Trophoblast cell (in vitro differentiated cells and primary cell): Measurements from ENCODE around the gene ANKRD55.

Experiments
- DNase-seq, 2 donors: peaks; one replicate each; pipeline ENCODE4 v3.0.0-alpha.2; 2016
- H2AFZ ChIP-seq: 2 replicates; pipeline ENCODE4 v1.6.1; 2013; ENCODE audit warnings: low read length, moderate library complexity, mild to moderate bottlenecking; ENCODE audit not compliant: insufficient read depth, poor library complexity
- H2AK5ac ChIP-seq: 2 replicates; pipeline ENCODE4 v1.6.1; 2013; ENCODE audit warnings: mild to moderate bottlenecking, low read length
- H2BK120ac ChIP-seq: 2 replicates; pipeline ENCODE4 v1.6.1; 2013; ENCODE audit warnings: low read length, mild to moderate bottlenecking, moderate library complexity; ENCODE audit not compliant: insufficient read depth, poor library complexity
- H2BK12ac ChIP-seq: 2 replicates; pipeline ENCODE4 v1.6.1; 2013; ENCODE audit warnings: mild to moderate bottlenecking, low read length, moderate library complexity
- H2BK5ac ChIP-seq: 2 replicates; pipeline ENCODE4 v1.6.1; 2013; ENCODE audit warnings: low read length, low read depth, moderate library complexity, mild to moderate bottlenecking; ENCODE audit not compliant: poor library complexity
- H3K14ac ChIP-seq: 2 replicates; pipeline ENCODE4 v1.6.1; 2013; ENCODE audit warnings: mild to moderate bottlenecking, low read length
- H3K18ac ChIP-seq: 2 replicates; pipeline ENCODE4 v1.6.1; 2013; ENCODE audit warnings: mild to moderate bottlenecking, low read length
- H3K23ac ChIP-seq: 2 replicates; pipeline ENCODE4 v1.6.1; 2013; ENCODE audit warnings: low read length
- H3K27ac ChIP-seq: 2 replicates; pipeline ENCODE4 v1.5.1; 2013; ENCODE audit warnings: low read depth, mild to moderate bottlenecking, inconsistent platforms, low read length, moderate library complexity
- H3K27me3 ChIP-seq: 2 replicates; pipeline ENCODE4 v1.6.1; 2013; ENCODE audit warnings: inconsistent platforms, mild to moderate bottlenecking, low read length, moderate library complexity; ENCODE audit not compliant: insufficient read depth
- H3K36me3 ChIP-seq, 2 experiments: 1 replicate in 1 of 2; 2 replicates in 1 of 2; pipeline ENCODE4 v1.6.1; 2013; ENCODE audit warnings: low read length in 2 of 2, mild to moderate bottlenecking in 2 of 2, moderate library complexity in 1 of 2; ENCODE audit not compliant: insufficient read depth in 2 of 2, control insufficient read depth in 1 of 2
- H3K4ac ChIP-seq: 2 replicates; pipeline ENCODE4 v1.6.1; 2013; ENCODE audit warnings: low read depth, mild to moderate bottlenecking, low read length, moderate library complexity
- H3K4me1 ChIP-seq, 2 experiments: 1 replicate in 1 of 2; 2 replicates in 1 of 2; pipeline ENCODE4 v1.6.1; 2013; ENCODE audit warnings: low read length in 2 of 2, mild to moderate bottlenecking in 2 of 2, moderate library complexity in 1 of 2; ENCODE audit not compliant: insufficient read depth in 2 of 2, control insufficient read depth in 1 of 2
- H3K4me2 ChIP-seq: 2 replicates; pipeline ENCODE4 v1.6.1; 2013; ENCODE audit warnings: inconsistent platforms, mild to moderate bottlenecking, low read length, moderate library complexity
- H3K4me3 ChIP-seq: 2 replicates; pipeline ENCODE4 v1.5.1; 2013; ENCODE audit warnings: mild to moderate bottlenecking, low read depth, low read length, inconsistent platforms
- H3K79me1 ChIP-seq: one replicate; pipeline ENCODE4 v1.6.1; 2013; ENCODE audit warnings: low read length
- H3K79me2 ChIP-seq: 2 replicates; pipeline ENCODE4 v1.6.1; 2013; ENCODE audit warnings: low read length, mild to moderate bottlenecking; ENCODE audit not compliant: control insufficient read depth, insufficient read depth, poor library complexity
- H3K9ac ChIP-seq: 2 replicates; pipeline ENCODE4 v1.6.1; 2013; ENCODE audit warnings: mild to moderate bottlenecking, low read length
- H3K9me3 ChIP-seq: 2 replicates; pipeline ENCODE4 v1.6.1; 2013; ENCODE audit warnings: low read depth, mild to moderate bottlenecking, control low read depth, inconsistent platforms, low read length; ENCODE audit not compliant: insufficient read depth
- H4K12ac ChIP-seq: 2 replicates; pipeline ENCODE4 v1.6.1; 2013; ENCODE audit warnings: low read depth, mild to moderate bottlenecking, low read length, moderate library complexity
- H4K8ac ChIP-seq: 2 replicates; pipeline ENCODE4 v1.6.1; 2013; ENCODE audit warnings: low read depth, mild to moderate bottlenecking, low read length, moderate library complexity
- H4K91ac ChIP-seq: one replicate; pipeline ENCODE4 v1.6.1; 2013; ENCODE audit warnings: low read depth, mild to moderate bottlenecking, low read length, moderate library complexity
- WGBS: extraction: QIAGEN DNeasy Blood & Tissue Kit; methylation state at CpG from one replicate; pipeline ENCODE4 v1.1.7; 2013; ENCODE audit warnings: missing lambda C conversion rate; ENCODE audit not compliant: insufficient read length, insufficient coverage; ENCODE audit errors: extremely low coverage; 5-methylcytosine and 5-hydroxymethylcytosine counted together

The ANKRD55 gene

GRCh38 chr5:56161927-56162326, 71.2 kb downstream of the ANKRD55 start:
- no peak overlapping the region for H4K8ac ChIP-seq

GRCh38 chr5:56161439-56161823, 71.7 kb downstream of the ANKRD55 start:
- H4K91ac ChIP-seq: no peak overlapping the region
- WGBS: no CpG with 5 or more reads among the region's 3 CpGs

More at GRCh38 chr5:56161927-56162326, 71.2 kb downstream of the ANKRD55 start:
- H3K4me3 ChIP-seq: no peak overlapping the region
- no peak overlapping the region for H3K4me2 ChIP-seq
- H3K79me2 ChIP-seq: no peaks in the 10 kb centered on the region
- no peak overlapping the region for H3K27ac ChIP-seq
- H3K23ac ChIP-seq: no peak overlapping the region
- H4K12ac ChIP-seq: no peak overlapping the region
- no peak overlapping the region for H2BK5ac ChIP-seq
- no peaks in the 10 kb centered on the region for H3K36me3 ChIP-seq
- H3K4me1 ChIP-seq: peaks cover 6 to 11% of the 10 kb centered on the region in 2 experiments
- no peak overlapping the region for H3K14ac ChIP-seq
- no peak overlapping the region for H3K9ac ChIP-seq
- DNase-seq: no peak
- no CpG with 5 or more reads among the region's 1 CpG for WGBS
- H3K18ac ChIP-seq: no peak overlapping the region
- H2BK12ac ChIP-seq: peak overlapping the region; percentile 39
- H3K27me3 ChIP-seq: no peaks in the 10 kb centered on the region
- peak overlapping the region; percentile 7 for H4K91ac ChIP-seq
- H3K9me3 ChIP-seq: no peaks in the 10 kb centered on the region
- no peak overlapping the region for H3K4ac ChIP-seq
- H2AK5ac ChIP-seq: no peak overlapping the region
- no peaks in the 10 kb centered on the region for H3K79me1 ChIP-seq
- H2AFZ ChIP-seq: no peak overlapping the region
- peak overlapping the region; percentile 24 for H2BK120ac ChIP-seq

GRCh38 chr5:56160723-56161438, 72.2 kb downstream of the ANKRD55 start:
- no peak overlapping the region for H4K8ac ChIP-seq
- no peak overlapping the region for H3K18ac ChIP-seq
- no peak overlapping the region for H3K27ac ChIP-seq
- H3K36me3 ChIP-seq: no peaks in the 10 kb centered on the region
- no peak overlapping the region for H3K4ac ChIP-seq
- no peak overlapping the region for H2AFZ ChIP-seq
- no peak overlapping the region for H3K4me3 ChIP-seq
- H3K9me3 ChIP-seq: no peaks in the 10 kb centered on the region
- H3K27me3 ChIP-seq: no peaks in the 10 kb centered on the region
- no peak for DNase-seq
- no peaks in the 10 kb centered on the region for H3K79me2 ChIP-seq
- no peak overlapping the region for H3K9ac ChIP-seq
- H3K79me1 ChIP-seq: peaks cover 2% of the 10 kb centered on the region
- H4K91ac ChIP-seq: no peak overlapping the region
- H2BK12ac ChIP-seq: no peak overlapping the region
- H3K23ac ChIP-seq: no peak overlapping the region
- no peak overlapping the region for H3K14ac ChIP-seq
- no peak overlapping the region for H2BK120ac ChIP-seq
- no peak overlapping the region for H4K12ac ChIP-seq
- WGBS: no CpG with 5 or more reads among the region's 4 CpGs
- H2AK5ac ChIP-seq: no peak overlapping the region
- no peak overlapping the region for H3K4me2 ChIP-seq
- H3K4me1 ChIP-seq: peaks cover 12 to 14% of the 10 kb centered on the region in 2 experiments
- no peak overlapping the region for H2BK5ac ChIP-seq

More at GRCh38 chr5:56161439-56161823, 71.7 kb downstream of the ANKRD55 start:
- H3K4me3 ChIP-seq: no peak overlapping the region
- H3K9ac ChIP-seq: no peak overlapping the region
- no peak overlapping the region for H3K27ac ChIP-seq
- H4K12ac ChIP-seq: no peak overlapping the region
- H3K79me2 ChIP-seq: no peaks in the 10 kb centered on the region
- H2BK5ac ChIP-seq: no peak overlapping the region
- H2AK5ac ChIP-seq: peak overlapping the region; percentile 46
- H2AFZ ChIP-seq: no peak overlapping the region
- no peaks in the 10 kb centered on the region for H3K36me3 ChIP-seq
- H3K27me3 ChIP-seq: no peaks in the 10 kb centered on the region
- H3K9me3 ChIP-seq: no peaks in the 10 kb centered on the region
- no peak for DNase-seq
- peak overlapping the region; percentile 12 for H3K14ac ChIP-seq
- H3K18ac ChIP-seq: no peak overlapping the region
- no peaks in the 10 kb centered on the region for H3K79me1 ChIP-seq
- no peak overlapping the region for H2BK12ac ChIP-seq
- H2BK120ac ChIP-seq: no peak overlapping the region
- no peak overlapping the region for H3K23ac ChIP-seq
- H4K8ac ChIP-seq: no peak overlapping the region
- H3K4ac ChIP-seq: no peak overlapping the region
- no peak overlapping the region for H3K4me2 ChIP-seq
- H3K4me1 ChIP-seq: peaks cover 8 to 11% of the 10 kb centered on the region in 2 experiments

GRCh38 chr5:56159521-56159947, 73.6 kb downstream of the ANKRD55 start:
- no CpG with 5 or more reads among the region's 7 CpGs for WGBS
- no peak overlapping the region for H3K4me2 ChIP-seq
- DNase-seq: peak; percentile 23 to 49
- no peak overlapping the region for H2AK5ac ChIP-seq
- H2BK120ac ChIP-seq: no peak overlapping the region
- no peak overlapping the region for H3K4me3 ChIP-seq
- no peak overlapping the region for H4K12ac ChIP-seq
- H3K36me3 ChIP-seq: no peaks in the 10 kb centered on the region
- H3K4me1 ChIP-seq: peaks cover 14% of the 10 kb centered on the region in 2 experiments
- peaks cover 4% of the 10 kb centered on the region for H3K79me1 ChIP-seq
- no peak overlapping the region for H3K18ac ChIP-seq
- peak overlapping the region; percentile 26 for H4K91ac ChIP-seq
- no peak overlapping the region for H4K8ac ChIP-seq
- H3K9ac ChIP-seq: no peak overlapping the region
- no peak overlapping the region for H2BK5ac ChIP-seq
- H3K79me2 ChIP-seq: no peaks in the 10 kb centered on the region
- no peaks in the 10 kb centered on the region for H3K27me3 ChIP-seq
- H3K4ac ChIP-seq: no peak overlapping the region
- no peak overlapping the region for H3K14ac ChIP-seq
- no peak overlapping the region for H3K27ac ChIP-seq
- no peak overlapping the region for H2BK12ac ChIP-seq
- H3K9me3 ChIP-seq: no peaks in the 10 kb centered on the region
- H3K23ac ChIP-seq: no peak overlapping the region
- no peak overlapping the region for H2AFZ ChIP-seq
